Right forelimb (tissue), 1 donor: ENCODE data around the gene ATP5F1D.

Source experiments
- DNase-seq: peaks from one replicate; pipeline ENCODE4 v3.0.0-alpha.2; 2018

Gene ATP5F1D

DNA sequence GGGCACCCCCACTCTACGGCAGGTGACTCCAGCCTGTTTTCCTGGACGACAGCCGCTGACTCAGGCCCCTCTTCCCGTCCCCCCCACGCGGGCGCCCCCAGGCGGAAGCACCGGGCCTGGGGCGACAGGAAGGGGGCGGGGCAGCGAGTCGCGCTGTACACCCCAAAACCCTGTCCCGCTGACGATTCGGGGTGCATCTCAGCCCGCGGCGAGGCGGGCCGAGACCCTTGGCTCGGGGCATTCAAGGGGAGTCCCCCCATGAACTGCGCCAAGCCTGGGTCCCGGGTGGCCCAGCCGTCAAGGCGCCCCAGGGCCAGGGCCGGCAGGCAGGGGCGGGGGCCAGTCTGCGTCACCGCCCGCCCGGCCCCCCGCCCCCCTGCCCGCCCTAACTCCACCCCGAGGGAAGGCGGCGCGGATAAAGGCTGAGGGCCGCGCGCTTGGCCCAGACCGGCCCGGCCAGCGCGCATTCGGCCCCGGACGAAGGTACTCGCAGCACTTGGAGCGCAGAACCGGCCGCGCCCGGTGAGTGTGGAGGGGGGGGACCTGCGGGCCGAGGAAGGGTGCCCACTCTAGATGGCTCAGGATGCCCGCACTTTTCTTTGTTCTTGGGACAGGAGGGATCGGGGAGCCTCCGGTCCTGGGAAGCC is 6.7 kb downstream of the ATP5F1D start, which contains the start of gene MIDN:
Gene MIDN (plus strand): TSS at position 445 of the 647 bp plus-strand sequence. CDS start 1,714 bp downstream, outside the sequence.
- peak; percentile 91 for DNase-seq

DNA sequence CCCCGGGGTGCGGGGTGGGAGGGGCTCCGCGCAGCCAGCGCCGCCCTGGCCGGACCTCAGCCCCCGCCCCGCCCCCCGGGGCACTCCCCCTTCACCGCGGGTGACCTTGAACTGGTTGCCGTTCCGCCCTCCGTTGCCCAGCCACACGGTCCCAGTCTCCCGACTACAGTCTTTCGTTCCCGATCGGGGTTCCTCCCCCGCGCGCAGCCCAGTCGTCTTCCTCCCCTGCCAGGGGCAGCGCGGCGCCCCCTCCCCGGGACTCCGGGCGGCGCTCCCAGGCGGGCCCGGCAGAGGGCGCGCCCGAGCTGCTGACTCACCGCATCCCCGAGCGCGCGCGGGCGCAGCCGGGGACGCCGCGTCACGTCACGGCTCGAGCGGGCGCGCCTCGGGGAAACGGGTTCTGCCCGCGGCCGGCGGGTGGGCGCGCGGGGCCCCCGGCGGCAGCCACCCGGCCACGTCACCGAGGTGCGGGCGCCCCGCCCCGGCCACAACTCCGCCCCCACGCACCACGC is 7.3 kb downstream of the ATP5F1D start:
- DNase-seq = peak; percentile 92

DNA sequence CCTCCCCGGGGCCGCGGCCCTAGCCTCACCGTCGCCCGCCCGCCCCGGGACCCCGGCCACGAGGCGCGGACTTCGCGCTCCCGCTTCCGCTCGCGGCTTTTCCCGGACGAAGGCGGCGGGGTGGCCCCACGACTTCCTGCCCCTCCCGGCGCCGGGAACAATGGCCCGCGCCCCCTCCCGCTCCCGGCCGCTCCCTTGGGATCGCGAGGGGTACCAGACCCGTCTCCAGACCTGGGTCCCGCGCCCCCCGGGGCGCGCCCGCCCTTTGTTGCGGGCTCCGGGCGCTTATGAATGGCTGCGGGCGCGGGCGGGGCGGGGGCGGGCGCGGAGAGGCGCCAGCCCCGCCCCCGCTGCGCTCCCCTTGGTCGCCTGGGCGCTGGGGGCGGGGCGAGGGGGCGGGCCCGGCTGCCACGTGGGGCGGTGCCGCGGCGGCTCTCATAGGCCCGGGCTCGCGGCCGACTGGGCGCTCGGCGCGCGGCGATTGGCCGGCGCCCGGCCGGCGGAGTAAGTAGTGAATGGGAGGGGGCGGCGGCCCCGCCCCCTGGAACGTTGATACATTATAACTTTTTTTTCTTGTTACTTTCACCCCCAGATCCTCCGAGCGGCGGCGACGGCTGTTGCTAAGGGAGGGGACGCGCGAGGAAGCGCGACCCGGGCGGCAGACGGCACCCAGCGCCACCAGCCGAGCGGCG is 7.9 kb downstream of the ATP5F1D start:
- peak; percentile 98 for DNase-seq

DNA sequence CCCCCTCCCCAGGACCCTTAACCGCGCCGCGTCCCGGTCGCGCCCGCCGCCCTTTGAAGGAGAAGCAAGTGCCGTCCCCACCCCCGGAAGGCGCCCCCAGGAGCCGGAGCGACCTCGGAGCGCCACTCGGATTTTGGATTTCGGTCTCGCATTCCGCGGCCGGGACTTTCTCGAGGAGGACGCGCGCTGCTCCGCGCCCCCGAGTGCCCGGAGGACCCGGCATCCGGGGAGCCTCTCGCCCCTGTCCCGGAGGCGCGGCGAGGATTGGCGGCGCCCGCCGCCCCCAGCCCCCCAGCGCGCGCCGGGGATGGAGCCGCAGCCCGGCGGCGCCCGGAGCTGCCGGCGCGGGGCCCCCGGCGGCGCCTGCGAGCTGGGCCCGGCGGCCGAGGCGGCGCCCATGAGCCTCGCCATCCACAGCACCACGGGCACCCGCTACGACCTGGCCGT is 8.5 kb downstream of the ATP5F1D start:
- no peak for DNase-seq

DNA sequence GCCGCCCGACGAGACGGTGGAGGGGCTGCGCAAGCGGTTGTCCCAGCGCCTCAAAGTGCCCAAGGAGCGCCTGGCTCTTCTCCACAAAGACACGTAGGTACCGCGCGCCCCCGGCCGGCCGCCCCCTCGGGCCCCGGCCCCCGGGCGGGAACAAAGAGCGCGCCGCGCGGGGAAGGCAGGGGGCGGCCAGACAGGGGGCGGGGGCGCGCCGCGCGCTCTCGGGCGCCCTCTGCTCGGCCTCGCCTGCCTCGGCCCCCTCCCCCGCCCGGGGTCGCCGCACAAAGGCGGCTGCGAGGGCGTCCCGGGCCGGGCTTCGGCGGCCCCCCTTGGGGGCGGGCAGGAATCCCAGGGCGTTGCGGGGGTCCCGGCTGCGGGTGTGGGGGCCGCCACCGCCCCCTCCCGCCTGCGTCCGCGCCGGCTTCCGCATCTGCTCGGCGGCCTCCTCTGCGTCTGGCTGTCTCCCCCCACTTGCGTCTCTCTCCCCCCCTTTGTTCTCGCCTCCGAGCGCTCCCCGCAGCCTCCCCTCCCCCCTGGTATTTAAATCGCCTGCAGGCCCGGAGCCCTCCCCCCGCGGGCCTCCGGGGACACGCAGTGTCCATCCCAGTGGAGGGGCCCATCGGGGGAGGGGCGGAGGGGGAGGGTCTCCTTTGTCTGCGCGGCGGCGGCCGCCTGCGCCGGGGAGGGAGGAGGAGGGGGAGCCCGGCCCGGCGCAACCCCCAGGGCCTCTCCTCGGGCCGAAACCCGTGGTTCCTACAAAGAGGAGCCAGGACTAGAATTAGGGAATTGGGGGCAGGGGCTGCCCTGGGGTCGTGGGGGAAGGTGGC is 9.1 kb downstream of the ATP5F1D start:
- DNase-seq = peak; percentile 77

DNA sequence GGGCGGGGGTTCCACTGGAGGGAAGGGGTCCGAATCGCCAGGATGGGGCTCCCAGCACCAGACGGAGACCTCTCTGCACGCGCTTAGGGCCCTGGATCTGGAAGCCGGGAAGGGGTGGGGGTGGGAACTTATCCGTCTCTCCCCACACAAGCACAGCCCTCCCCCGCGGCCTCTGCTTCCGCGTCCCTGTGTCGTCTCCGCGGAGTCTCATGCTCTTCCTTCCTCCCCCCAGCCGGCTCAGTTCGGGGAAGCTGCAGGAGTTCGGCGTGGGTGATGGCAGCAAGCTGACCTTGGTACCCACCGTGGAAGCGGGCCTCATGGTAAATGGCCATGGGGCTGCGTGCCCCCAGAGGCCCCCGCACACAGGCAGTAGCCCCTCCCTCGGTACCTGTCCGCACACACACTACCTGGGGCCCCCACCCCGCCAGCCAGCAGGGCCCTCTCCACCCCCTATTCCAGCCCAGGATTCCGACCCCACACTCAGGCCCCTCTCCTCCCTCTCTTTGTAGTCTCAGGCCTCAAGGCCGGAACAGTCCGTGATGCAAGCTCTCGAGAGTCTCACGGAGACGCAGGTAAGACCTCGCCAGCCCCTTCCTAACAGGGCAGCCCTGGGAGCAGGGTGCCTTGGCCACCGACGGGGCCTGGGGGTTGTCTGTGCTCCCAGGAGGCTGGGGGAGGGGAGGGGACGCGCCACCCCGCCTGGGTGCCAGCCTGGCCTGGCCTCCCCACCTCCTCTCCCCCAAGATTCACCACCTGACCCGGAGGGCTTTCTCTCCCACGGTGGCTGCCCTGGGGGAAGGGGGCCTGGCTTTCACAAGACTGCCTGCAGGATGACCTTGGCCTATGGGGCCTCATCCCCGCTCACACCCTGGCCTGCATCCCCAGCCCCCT is 10.0 kb downstream of the ATP5F1D start:
- DNase-seq = peak; percentile 77

DNA sequence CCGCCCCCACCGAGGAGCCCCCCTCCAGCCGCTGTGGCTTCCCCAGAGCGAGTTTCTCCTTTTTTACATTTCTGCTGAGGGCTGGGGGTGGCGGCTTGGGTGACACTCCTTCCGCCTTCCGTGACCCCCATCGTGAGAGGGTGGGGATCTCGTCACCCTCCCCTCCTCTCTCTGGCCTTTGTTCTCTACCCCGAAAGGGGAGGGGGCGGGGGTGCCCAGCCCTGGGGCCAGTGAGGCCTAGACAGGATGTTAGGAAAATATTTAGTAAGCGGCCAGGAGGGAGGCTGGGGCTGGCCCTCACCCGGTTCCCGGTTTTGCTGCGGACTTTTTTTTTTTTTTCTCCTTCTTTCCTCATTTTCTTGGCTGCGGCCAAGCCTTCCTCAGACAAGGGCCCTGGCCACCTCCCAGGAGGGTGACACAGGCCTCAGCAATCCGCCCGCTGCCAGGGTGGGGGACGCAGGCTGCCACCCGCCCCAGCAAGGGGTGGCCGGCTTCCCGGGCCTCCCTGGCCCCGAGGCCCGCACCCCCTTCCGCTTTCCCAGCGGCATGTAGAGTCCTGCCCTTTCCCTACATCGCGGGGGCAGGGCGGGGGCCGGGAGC is 10.8 kb downstream of the ATP5F1D start:
- DNase-seq = peak; percentile 85

DNA sequence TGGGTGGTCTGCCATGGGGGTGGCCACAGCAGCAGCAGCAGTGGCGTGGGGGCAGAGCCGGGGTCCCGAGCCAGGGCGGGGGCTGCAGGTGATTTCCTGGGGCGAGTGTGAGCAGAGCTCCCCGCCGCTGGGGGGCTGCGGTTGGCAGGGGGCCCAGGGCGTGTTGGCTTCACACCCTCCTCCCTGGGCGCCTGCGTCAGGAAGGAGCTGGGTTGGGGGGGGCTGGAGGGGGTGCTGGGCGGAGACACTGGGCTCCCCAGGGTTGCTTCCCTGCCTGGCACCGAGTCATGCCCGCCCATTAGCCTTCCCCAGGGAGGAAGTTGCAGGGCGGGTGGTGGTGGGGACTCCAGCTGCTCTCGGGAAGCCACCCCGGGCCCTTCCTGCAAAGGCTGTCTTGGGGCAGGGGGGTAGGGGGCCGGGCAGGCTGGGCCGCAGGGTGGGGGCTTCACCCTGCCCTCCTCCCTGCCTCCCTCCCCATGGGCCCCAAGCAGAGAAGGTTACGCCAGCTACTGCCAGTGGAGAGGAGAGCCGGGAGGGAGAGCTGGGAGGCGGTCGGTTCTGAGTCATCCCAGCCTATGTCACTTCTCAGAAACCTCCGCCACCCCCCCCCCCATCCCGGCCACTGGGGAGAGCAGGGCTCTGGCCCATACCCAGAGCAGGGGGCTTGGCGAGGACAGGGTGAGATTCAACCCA is 11.4 kb downstream of the ATP5F1D start:
- peak; percentile 87 for DNase-seq

DNA sequence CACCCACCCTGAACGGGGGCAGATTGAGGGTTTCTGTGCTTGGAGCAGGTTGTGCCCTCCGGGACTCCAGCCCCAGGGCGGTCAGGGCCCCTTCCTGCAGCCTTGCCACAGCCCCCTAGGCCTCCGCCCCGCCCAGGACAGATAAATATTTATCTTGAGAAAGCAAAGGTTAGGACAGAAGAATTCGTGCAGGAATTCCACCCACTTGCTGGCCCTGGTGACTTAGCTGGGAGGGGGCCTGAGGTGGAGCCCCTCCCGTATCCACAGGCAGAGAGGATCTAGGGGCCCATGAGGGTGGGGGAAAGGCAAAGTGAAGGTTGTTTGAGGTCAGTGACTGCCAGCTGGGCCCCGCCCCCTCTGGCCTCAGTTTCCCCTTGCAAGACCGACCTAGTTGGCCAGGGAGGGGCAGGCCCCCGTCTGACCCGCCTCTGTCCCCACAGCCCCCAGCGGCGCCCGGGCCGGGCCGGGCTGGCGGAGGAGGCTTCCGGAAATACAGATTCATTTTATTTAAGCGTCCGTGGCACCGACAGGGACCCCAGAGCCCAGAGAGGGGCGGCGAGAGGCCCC is 12.0 kb downstream of the ATP5F1D start:
- DNase-seq = no peak

DNA sequence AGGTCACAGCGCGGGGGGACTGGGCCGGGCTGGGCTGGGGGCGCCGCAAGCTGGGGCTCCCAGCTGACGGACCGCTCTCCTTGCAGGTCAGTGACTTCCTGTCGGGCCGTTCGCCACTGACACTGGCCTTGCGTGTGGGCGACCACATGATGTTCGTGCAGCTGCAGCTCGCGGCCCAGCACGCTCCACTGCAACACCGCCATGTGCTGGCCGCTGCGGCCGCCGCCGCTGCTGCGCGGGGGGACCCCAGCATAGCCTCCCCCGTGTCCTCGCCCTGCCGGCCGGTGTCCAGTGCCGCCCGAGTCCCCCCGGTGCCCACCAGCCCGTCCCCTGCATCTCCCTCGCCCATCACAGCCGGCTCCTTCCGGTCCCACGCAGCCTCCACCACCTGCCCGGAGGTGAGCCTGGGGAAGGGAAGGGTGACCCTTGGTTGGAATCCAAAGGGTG is 12.6 kb downstream of the ATP5F1D start:
- DNase-seq = no peak

DNA sequence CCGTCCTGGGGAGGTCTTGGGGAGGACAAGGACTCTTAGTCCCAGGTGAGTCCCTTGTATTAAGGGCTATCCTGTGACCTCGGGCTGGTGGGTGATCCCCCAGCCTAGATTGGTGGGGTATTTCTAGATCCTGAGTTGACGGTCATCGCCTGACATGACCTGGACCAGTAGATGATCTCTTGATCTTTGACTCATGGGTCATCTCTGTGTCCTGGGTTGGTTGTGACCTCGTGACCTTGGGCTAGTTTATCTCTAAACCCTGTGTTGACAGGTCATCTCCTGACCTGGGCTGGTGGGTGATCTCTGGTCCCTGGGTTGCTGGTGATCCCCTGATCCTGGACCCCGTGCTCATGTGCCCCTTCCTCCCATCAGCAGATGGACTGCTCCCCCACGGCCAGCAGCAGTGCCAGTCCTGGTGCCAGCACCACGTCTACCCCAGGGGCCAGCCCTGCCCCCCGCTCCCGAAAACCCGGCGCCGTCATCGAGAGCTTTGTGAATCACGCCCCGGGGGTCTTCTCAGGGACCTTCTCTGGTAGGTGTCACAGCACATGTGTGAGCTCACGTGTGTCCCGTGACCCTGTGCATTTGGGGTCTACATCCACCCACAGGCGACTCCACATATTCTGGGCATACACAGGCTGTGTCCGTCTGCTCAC is 13.1 kb downstream of the ATP5F1D start:
- DNase-seq = no peak

DNA sequence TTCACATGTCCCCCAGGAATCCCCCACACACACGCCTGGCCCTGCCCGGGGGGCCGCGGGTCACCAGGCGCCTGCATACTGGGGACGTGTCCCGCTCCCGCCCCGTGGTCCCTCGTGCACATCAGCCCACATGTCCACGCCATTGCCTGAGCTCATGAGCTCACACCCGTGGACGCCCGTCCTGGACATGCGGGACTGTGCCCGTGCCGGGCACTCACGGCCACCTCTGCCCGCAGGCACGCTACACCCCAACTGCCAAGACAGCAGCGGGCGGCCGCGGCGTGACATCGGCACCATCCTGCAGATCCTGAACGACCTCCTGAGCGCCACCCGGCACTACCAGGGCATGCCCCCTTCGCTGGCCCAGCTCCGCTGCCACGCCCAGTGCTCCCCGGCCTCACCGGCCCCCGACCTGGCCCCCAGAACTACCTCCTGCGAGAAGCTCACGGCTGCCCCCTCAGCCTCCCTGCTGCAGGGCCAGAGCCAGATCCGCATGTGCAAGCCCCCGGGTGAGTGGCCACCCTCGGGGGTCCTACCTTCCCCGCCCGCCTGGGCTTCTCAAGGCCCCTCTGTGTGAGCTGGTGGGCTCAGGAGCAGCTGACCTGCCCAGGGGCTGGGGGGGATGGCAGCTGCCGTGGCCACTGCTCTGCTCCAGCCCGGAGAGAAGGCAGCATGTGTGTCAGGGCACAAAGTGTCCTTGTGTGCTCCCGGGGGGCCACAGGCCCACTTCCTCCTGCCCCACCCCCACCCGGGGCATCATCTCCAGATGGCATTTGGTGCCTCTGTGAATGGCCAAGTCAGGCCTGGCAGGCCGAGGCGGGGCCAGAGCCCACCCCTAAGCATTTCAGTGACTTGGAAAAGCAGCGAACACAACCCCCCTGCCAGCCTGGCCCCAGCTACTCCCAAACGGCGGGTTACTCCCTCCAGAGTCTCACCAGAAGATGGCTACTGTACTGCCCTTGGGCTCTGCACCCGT is 13.9 kb downstream of the ATP5F1D start:
- DNase-seq = no peak

DNA sequence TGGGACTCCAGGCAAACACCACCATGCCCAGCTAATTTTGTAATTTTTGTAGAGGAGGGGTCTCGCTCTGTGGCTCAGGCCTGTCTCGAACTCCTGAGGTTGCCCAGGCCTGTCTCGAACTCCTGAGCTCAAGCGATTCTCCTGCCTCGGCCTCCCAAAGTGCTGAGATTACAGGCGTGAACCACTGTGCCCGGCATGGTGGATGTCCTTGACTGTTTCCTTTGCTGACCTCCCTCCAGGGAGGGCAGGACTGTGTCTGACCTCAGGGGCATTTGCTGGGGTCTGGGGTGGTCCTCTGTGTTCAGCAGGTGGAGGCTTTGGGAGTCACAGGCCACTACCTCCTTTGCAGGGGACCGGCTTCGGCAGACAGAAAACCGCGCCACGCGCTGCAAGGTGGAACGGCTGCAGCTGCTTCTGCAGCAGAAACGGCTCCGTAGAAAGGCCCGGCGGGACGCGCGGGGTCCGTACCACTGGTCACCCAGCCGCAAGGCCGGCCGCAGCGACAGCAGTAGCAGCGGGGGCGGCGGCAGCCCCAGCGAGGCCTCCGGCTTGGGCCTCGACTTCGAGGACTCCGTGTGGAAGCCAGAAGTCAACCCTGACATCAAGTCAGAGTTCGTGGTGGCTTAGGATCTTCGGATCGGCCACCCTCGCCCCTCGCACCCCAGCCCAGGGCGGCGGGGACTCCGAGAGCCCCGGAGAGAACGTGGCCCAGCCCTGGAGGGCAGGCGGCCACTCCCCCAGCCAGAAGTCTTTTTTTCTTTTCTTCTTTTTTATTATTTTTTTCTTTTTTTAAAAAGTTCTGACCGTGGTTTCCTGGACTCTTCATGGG is 15.3 kb downstream of the ATP5F1D start:
- no peak for DNase-seq

DNA sequence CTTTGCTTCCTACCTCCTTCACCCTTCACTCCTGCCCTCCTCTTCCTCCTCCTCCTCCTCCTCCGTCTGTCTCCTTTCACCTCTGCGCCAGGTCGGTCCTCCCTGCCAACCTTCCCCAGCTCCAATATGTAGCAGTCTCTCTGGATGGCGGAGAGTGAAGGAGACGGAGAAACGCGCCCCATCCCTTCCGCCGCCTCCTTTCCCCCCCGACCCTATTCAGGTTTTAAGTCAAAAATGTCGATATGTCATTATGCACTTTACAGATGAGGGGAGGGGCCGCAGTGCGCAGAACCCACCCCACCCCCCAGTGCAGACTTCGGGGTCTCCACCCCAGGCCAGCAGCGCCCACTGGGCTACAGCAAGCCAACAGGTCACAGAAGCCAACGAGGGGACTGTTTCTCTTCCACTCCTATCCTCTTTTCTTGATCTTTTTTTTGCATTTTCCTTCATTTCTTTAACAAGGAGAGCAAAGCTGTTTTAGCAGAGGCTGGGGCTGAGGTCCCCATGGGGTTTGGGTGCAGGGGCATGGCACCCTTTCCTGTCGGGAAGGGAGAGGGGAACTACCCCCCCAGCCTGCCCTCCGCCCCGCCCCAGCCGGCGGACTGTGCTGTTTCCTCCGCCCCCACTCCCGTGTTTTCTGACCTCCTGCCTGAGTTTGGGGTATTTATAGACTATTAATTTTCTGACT is 16.1 kb downstream of the ATP5F1D start:
- no peak for DNase-seq

DNA sequence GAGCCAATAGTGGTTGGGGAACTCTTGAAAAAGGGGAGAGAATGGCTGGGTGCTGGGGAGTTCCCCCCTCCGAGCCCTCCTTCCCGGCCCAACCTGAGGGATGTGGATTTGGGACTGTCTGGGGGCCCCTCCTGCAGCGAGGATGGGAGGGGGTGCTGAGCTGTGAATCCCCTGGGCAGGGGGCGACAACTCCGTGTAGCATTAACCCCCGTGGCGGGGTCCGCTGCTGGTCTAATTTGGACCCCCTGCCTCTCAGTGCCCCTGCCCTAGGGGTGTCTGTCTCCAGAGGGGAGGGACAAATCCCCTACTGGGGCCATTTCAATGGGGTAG is 16.6 kb downstream of the ATP5F1D start:
- DNase-seq = no peak

DNA sequence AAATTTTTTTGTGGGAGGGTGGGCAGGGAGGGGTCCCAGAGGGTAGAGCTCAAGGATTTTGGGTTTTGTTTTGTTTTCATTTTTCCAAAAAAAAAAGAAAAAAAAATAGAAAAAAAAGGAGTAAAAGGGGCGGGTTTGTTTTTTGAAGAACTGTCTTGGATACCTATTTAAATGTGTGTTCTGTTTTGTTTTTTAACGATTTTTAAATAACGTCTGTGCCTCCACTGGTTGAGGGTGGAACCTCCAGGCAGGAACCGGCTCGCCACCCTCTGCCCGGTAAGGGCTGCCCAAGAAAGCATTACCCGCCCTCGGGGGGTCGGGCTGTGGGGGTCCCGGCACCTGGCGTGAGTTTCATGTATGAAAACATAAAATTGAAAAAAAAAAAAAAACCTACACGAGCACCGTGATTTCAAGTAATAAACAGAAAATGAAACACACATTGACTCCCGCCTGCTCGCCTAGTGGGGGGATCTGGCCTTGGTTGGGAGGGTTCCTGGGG is 17.2 kb downstream of the ATP5F1D start:
- DNase-seq = no peak

DNA sequence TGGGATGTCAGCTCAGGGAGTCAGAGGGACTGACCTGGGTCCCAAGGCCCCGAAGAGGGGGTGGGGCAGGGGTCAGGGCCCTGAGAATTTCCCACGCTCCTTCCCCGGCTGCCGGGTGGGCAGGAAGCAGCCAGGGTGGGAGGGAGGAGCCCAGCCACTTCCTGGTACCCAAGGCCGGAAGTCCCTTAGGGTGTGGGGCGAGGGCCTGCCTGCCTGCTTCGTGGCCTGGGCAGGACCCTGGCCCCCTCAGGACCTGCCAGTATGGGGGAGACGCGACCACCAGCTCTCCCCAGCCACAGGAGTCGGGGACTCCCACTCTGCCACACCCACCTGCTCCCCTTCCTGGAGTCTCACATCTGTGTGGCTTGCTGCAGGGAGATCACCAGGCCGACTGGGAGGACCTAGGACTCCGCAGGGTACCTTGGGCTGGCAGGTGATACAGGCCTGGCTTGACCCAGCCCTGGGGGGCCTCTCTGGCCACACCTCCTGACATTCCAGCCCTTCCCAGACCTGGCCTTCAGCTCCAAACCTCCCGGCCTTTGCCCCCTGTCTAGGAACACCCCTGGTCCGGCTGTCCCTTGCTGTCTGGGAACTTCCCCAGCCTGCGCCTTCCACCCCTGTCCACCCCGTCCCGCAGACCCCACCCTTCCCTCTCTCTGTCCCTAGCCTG is 17.8 kb downstream of the ATP5F1D start:
- DNase-seq = no peak
